Left forelimb (tissue), 1 donor: Measurements from ENCODE around the gene SLC25A23.
"Not testable (repeated sequence)": the region's sequence is repeated elsewhere in the genome, so short reads cannot be mapped to it uniquely, and the experiment has no call there.

Experiments
- DNase-seq: peaks from one replicate; pipeline ENCODE4 v3.0.0-alpha.2; 2018; ENCODE audit warnings: low spot score

The SLC25A23 gene

DNA sequence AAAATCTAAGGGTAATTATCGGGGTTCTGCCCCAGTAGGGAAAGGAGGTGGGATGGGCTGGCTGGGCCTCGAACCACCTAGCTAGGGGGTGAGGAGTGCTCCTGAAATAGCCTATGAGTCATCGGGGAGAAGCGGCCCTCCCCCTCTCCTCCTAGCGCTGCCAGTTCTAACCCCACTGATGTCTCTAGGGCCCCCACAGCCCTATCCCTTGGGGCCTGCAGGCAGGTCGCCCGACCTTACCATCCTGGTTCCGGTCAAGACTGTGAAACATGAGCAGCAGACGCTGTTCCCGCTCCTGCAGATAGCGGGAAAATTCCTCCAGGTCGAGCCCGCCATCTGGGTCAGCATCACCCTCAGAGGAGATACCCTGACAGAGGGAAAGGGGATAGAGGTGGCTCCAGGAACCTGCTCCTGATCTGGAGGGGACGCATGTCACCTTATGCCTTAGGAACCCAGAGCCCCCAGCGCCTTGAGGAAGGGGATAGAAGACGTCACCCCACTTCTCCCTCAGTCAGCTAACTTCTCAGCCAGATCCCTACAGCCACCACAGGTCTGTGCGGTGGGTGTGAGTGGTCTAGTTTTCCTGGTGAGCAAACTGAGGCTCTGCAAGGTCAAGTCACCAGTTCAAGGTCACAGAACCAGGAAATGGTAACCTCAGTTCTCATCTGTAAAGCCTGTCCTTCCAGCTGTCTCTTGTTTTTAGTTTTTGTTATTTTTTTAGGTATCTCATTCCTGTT lies 1.5 kb downstream of the SLC25A23 start:
- no peak for DNase-seq

GRCh38 chr19:6455924-6456323 lies 3.7 kb downstream of the SLC25A23 start:
- no peak for DNase-seq

- DNase-seq: no peak
Observed at GRCh38 chr19:6453951-6454565, 5.5 kb downstream of the SLC25A23 start.

- no peak for DNase-seq
Observed at GRCh38 chr19:6452899-6453298, 6.7 kb downstream of the SLC25A23 start.

DNA sequence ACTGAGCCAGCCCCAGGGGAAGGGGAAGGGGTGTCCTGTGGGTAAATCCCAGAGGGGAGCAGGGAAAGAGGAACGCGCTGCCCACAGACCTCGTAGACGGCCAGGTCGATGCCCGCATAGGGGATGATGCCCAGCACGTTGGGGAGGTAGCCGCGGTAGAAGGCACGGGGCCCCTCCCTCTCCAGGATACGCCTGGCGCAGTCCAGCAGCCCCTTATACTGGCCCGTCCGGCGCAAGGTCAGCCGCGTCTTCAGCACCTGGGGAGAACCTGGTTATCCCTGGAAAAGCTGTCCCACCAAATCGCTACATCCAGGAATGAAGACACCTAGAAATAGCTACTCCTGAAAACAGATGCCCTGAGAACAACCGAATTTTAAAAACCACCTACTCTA lies 7.4 kb downstream of the SLC25A23 start:
- no peak for DNase-seq

- DNase-seq: no peak
Observed at GRCh38 chr19:6451583-6452222, 7.9 kb downstream of the SLC25A23 start.

DNA sequence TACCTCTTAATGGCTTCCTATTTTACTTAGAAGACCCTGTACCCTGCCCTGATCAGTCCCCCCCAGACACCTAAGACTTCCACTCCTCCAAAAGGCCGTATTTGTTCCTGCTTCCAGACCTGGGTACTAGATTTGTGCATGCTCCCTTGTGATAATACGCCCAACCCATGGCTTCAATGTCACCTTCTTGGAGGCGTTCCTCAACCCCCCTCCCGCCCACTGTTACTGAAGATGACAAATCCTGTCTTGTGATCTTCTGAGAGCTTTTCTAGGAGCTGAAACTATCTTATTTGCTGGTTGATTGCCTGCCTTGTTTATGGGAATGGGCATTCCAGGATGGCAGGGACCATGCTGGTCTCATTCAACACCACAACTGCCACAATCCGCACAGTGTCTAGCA lies 9.4 kb downstream of the SLC25A23 start:
- no peak for DNase-seq

GRCh38 chr19:6448045-6448444 lies 11.5 kb downstream of the SLC25A23 start:
- DNase-seq: no peak

DNA sequence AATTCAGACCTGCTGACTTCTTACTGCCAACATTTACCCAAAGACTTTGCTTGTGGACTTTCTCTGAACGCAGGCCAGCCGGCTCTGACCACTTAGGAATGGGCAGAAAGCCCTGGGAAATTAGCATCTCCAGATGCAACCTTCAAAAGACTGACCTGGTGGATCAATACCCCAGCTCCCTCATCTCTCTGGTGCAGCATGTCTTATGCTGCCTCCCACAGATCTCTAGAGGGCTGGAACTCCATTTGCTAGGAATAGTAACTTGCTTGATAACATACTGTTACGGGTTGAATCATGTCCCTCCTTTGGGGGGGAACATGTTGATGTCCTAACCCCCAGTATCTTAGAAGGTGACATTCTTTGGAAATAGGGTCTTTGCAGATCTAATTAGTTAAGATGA lies 13.1 kb downstream of the SLC25A23 start:
- no peak for DNase-seq

GRCh38 chr19:6443986-6444385 lies 15.6 kb downstream of the SLC25A23 start:
- DNase-seq: no peak

GRCh38 chr19:6442087-6442688 lies 17.4 kb downstream of the SLC25A23 start:
- no peak for DNase-seq

- DNase-seq: no peak
Observed at GRCh38 chr19:6440905-6441304, 18.7 kb downstream of the SLC25A23 start.

DNA sequence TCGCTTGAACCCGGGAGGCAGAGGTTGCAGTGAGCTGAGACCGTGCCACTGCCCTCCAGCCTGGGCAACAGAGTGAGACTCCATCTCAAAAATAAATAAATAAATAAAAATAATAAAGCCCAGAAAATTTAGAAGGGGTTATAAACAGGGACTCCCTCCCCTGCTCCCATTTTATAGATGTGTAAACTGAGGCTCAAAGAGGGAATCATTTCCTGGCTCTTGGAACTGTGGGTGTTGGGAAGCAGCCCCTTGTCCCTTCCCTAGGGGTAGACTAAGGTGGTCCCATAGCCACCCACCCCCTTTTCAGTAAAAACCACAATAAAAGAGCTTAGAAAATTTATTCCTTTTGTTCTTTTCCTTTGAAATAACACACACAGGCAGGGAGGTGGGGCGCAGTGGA lies 19.8 kb downstream of the SLC25A23 start:
- DNase-seq: no peak

- DNase-seq: no peak
Observed at GRCh38 chr19:6433663-6434062, 25.9 kb downstream of the SLC25A23 start, which contains the start of gene SLC25A41. TSS of gene SLC25A41 (minus strand) at chr19:6433763. CDS start at chr19:6433693, 70 bp downstream.

DNA sequence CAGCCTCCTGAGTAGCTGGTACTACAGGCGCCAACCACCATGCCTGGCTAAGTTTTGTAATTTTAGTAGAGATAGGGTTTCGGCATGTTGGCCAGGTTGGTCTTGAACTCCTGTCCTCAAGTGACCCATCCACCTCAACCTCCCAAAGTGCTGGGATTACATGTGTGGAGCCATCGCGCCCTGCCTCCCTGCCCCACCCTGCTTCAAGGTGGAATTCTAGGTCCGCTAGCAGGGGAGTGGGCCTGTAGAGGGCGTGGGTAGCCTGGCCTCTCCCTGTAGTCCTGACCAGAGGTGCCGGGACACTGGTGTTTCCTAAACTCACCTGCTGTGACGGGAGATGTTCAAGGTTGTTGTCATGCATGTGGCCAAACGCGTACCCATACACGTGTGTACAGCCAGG lies 26.4 kb downstream of the SLC25A23 start:
- no peak for DNase-seq

DNA sequence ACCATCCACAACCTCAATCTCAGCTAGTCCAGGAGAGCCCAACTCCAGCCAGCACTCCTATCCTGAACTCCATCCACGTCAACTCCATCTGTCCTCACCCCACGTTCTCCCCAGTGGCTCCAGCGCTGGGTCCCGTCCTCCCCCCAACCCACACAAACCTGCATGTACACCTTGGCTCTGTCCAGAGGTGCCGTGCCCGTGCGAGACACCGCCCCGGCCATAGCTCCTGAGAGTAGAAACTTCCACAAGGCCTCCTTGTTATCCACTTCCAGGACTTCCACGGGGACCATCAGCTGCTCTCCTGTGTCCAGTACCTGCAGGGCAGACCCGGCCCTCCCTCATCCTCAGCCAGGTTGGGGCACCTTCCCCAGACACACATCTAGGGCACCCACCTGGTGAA lies 27.7 kb downstream of the SLC25A23 start:
- no peak for DNase-seq

GRCh38 chr19:6429419-6430221 lies 30.0 kb downstream of the SLC25A23 start:
- no peak for DNase-seq

GRCh38 chr19:6428692-6429418 lies 30.7 kb downstream of the SLC25A23 start:
- not testable (repeated sequence) for DNase-seq

DNA sequence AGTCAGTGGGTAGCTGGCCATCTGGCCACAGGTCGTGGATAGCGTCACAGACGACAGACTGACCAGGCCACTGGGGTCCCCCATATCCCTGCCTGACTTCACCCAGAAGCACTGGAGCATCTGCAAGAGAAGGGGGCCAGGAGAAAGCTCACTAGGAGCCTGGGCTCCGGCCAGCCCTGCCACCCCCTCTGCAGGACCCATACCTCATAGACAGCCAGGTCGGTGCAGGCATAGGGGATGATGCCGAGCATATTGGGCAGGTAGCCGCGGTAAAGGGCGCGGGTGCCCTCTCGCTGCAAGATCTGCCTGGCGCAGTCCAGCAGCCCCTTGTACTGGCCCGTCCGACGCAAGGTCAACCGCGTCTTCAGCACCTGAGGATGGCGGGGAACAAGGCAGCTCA lies 32.5 kb downstream of the SLC25A23 start:
- DNase-seq: no peak

- no peak for DNase-seq
Observed at GRCh38 chr19:6425732-6426620, 33.6 kb downstream of the SLC25A23 start.
